GM23338 (cell line): Measurements from ENCODE around the gene PLEKHA8. TPM values are rescaled to one million over a fixed set of nuclear protein-coding genes. Genes with fewer than 3 reads are reported as not detected.

Experiments
- ATAC-seq: fragments of 200-7000 bp; cut with Tn5 transposase; 3 replicates; pipeline ENCODE4 v1.9.1; 2020
- DNase-seq: peaks from one replicate; pipeline ENCODE4 v3.0.0-alpha.2; 2015; ENCODE audit warnings: low spot score
- H2AFZ ChIP-seq: fragments of 200-600 bp; sonication (generic); 2 replicates; pipeline ENCODE4 v1.8.0; 2016; ENCODE audit warnings: antibody characterized with exemption, mild to moderate bottlenecking, moderate library complexity
- H3F3A ChIP-seq: fragments of 200-600 bp; sonication (generic); replicated peaks from 2 replicates; pipeline ENCODE4 v1.8.0; 2017; ENCODE audit warnings: antibody characterized with exemption, mixed run types, low read depth
- H3K27ac ChIP-seq: fragments of 200-600 bp; sonication (generic); 2 replicates; pipeline ENCODE4 v1.6.1; 2016; ENCODE audit warnings: low read depth
- H3K27me3 ChIP-seq: fragments of 200-600 bp; sonication (generic); 2 replicates; pipeline ENCODE4 v1.8.0; 2016; ENCODE audit warnings: mild to moderate bottlenecking, mixed run types, moderate library complexity; ENCODE audit not compliant: insufficient read depth
- H3K36me3 ChIP-seq: fragments of 200-600 bp; sonication (generic); 2 replicates; pipeline ENCODE4 v1.8.0; 2016; ENCODE audit warnings: mild to moderate bottlenecking; ENCODE audit not compliant: insufficient read depth
- H3K4me1 ChIP-seq: fragments of 200-600 bp; sonication (generic); 2 replicates; pipeline ENCODE4 v1.8.0; 2016; ENCODE audit warnings: mild to moderate bottlenecking, moderate library complexity; ENCODE audit not compliant: insufficient read depth
- H3K4me2 ChIP-seq: fragments of 200-600 bp; sonication (generic); 2 replicates; pipeline ENCODE4 v1.7.1; 2017; ENCODE audit warnings: mixed run types
- H3K4me3 ChIP-seq: fragments of 200-600 bp; sonication (generic); 2 replicates; pipeline ENCODE4 v1.6.1; 2016; ENCODE audit warnings: mixed run types
- H3K79me2 ChIP-seq: fragments of 200-600 bp; sonication (generic); replicated peaks from 2 replicates; pipeline ENCODE4 v1.8.0; 2017; ENCODE audit warnings: mild to moderate bottlenecking; ENCODE audit not compliant: insufficient read depth
- H3K9me2 ChIP-seq: fragments of 200-600 bp; sonication (generic); 2 replicates; pipeline ENCODE4 v1.8.0; 2017; ENCODE audit not compliant: insufficient read depth
- H4K20me1 ChIP-seq: fragments of 200-600 bp; sonication (generic); replicated peaks from 2 replicates; pipeline ENCODE4 v1.8.0; 2017; ENCODE audit warnings: mild to moderate bottlenecking; ENCODE audit not compliant: insufficient read depth
- H3K27ac Mint-ChIP-seq: 2 replicates; pipeline ENCODE4 v1.8.0; 2020; ENCODE audit warnings: inconsistent platforms, mild to moderate bottlenecking, moderate library complexity, mixed read lengths
- H3K27me3 Mint-ChIP-seq: 3 replicates; pipeline ENCODE4 v1.8.0; 2022; ENCODE audit warnings: low read depth, mild to moderate bottlenecking, moderate library complexity, mixed read lengths, inconsistent platforms; ENCODE audit not compliant: insufficient read depth, poor library complexity
- H3K36me3 Mint-ChIP-seq: 3 replicates; pipeline ENCODE4 v1.8.0; 2021; ENCODE audit warnings: low read depth, mild to moderate bottlenecking, inconsistent platforms, moderate library complexity, mixed read lengths
- H3K4me1 Mint-ChIP-seq: 3 replicates; pipeline ENCODE4 v1.8.0; 2020; ENCODE audit warnings: mild to moderate bottlenecking, inconsistent platforms, mixed read lengths
- H3K4me3 Mint-ChIP-seq: 3 replicates; pipeline ENCODE4 v1.8.0; 2021; ENCODE audit warnings: moderate library complexity, mild to moderate bottlenecking, inconsistent platforms, mixed read lengths
- H3K9me3 Mint-ChIP-seq: 3 replicates; pipeline ENCODE4 v1.8.0; 2020; ENCODE audit warnings: moderate library complexity, mild to moderate bottlenecking, inconsistent platforms, mixed read lengths
- CREB1 ChIP-seq: fragments of 250-450 bp; sonication (Bioruptor Pico); IDR thresholded peaks from 2 replicates; pipeline ENCODE4 v1.5.0; 2020; ENCODE audit warnings: low read depth, mild to moderate bottlenecking, moderate library complexity
- CTCF ChIP-seq, 2 experiments: fragments of 200-600 bp in 1 of 2; sonication (generic) in 1 of 2; conservative IDR thresholded peaks; 2 replicates each; pipeline versions ENCODE4 v1.5.1 to v1.6.1; 2016 to 2017; ENCODE audit warnings: antibody characterized with exemption in 2 of 2, low read depth in 2 of 2, mild to moderate bottlenecking in 2 of 2, moderate library complexity in 1 of 2
- EZH2 ChIP-seq: fragments of 200-600 bp; sonication (generic); IDR thresholded peaks from one replicate; pipeline ENCODE4 v1.8.0; 2017; ENCODE audit warnings: antibody characterized with exemption, mild to moderate bottlenecking, low read depth; ENCODE audit not compliant: unreplicated experiment
- EZH2phosphoT487 ChIP-seq: fragments of 200-600 bp; sonication (generic); IDR thresholded peaks from one replicate; pipeline ENCODE4 v1.8.1; 2018; ENCODE audit warnings: antibody characterized with exemption; ENCODE audit not compliant: unreplicated experiment
- JUNB ChIP-seq: IDR thresholded peaks from one replicate; pipeline ENCODE4 v1.6.1; 2016; ENCODE audit warnings: antibody characterized with exemption; ENCODE audit not compliant: unreplicated experiment
- NANOG ChIP-seq: IDR thresholded peaks from 2 replicates; pipeline ENCODE4 v1.6.1; 2016; ENCODE audit warnings: antibody characterized with exemption, borderline replicate concordance
- POLR2AphosphoS5 ChIP-seq: IDR thresholded peaks from 2 replicates; pipeline ENCODE4 v1.6.1; 2016; ENCODE audit warnings: antibody characterized with exemption, low read depth
- STAT1 ChIP-seq: IDR thresholded peaks from one replicate; pipeline ENCODE4 v1.6.1; 2016; ENCODE audit warnings: antibody characterized with exemption; ENCODE audit not compliant: unreplicated experiment
- ZNF114 ChIP-seq: fragments of 250-450 bp; sonication (Bioruptor Pico); IDR thresholded peaks from 2 replicates; pipeline ENCODE4 v1.5.0; 2020; ENCODE audit warnings: mild to moderate bottlenecking, moderate library complexity
- ZNF331 ChIP-seq: fragments of 250-450 bp; sonication (Bioruptor Pico); IDR thresholded peaks from 2 replicates; pipeline ENCODE4 v1.5.0; 2020; ENCODE audit warnings: low read depth, mild to moderate bottlenecking, moderate library complexity
- ZNF462 ChIP-seq: fragments of 250-450 bp; sonication (Bioruptor Pico); IDR thresholded peaks from 2 replicates; pipeline ENCODE4 v1.5.0; 2020; ENCODE audit warnings: mild to moderate bottlenecking, moderate library complexity
- polyA plus RNA-seq: library from polyadenylated mRNA; unstranded; fragments of >200 nt; fragmentation: Nextera tagmentation; extraction: Ambion mirVana; gene quantifications from 2 replicates; pipeline ENCODE4 v1.2.1, GENCODE V29; 2016
- total RNA-seq: library from RNA; depleted of rRNA; stranded (reverse); fragments of >200 nt; shearing (Covaris generic); gene quantifications from 2 replicates; pipeline ENCODE4 v1.2.3, GENCODE V29; 2014
- TF ChIP-seq, protein P1 (sequence below): IDR thresholded peaks from one replicate; pipeline ENCODE4 v1.6.1; 2018; ENCODE audit warnings: antibody characterized with exemption; ENCODE audit not compliant: unreplicated experiment
- TF ChIP-seq, protein P2 (sequence below): IDR thresholded peaks from 2 replicates; pipeline ENCODE4 v1.6.1; 2016; ENCODE audit warnings: antibody characterized with exemption

Gene PLEKHA8
- total and polyA plus RNA-seq, 2 experiments from 2014 or later: 11.6 to 44.9 TPM

DNA sequence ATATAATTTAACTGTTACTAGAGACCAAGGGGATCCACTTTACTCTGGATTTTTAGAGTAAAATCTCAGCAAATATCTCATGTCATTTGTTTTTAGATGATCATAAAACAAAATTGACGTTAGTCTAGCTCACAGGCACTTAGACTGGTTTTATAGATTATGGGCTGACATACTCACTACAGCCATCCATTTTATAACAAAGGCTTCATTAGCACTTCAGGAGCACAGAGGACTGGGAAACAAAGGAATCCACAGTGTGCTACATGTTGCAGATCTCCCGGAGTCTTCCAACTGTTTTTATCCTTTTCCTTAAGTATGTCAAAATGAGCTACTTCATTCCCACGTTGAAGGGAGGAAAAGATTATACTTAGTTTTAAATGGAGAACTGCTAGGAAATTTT, 22.7 kb upstream of the PLEKHA8 start:
- no peak overlapping the region for H3K4me3 Mint-ChIP-seq

More for the DNA sequence above, 22.7 kb upstream of the PLEKHA8 start:
- no peaks in the 10 kb centered on the region for H3K27me3 Mint-ChIP-seq
- ATAC-seq (peak; percentile 69), DNase-seq (no peak)
- H3K27ac Mint-ChIP-seq: no peak overlapping the region
- Histone ChIP-seq H3F3A (no peaks in the 10 kb centered on the region), H3K4me2 (no peak overlapping the region), H2AFZ (no peak overlapping the region), H4K20me1 (no peaks in the 10 kb centered on the region), H3K4me3 (no peak overlapping the region), H3K4me1 (peaks cover 10% of the 10 kb centered on the region), H3K79me2 (no peaks in the 10 kb centered on the region), H3K36me3 (no peaks in the 10 kb centered on the region), H3K9me2 (no peaks in the 10 kb centered on the region), H3K27me3 (no peaks in the 10 kb centered on the region), H3K27ac (no peak overlapping the region)
- TF ChIP-seq CREB1 (CRISPR knock-in tag): no peak
- no peak for TF ChIP-seq ZNF114 (CRISPR knock-in tag)
- no peak for TF ChIP-seq EZH2phosphoT487
- no peak for TF ChIP-seq CTCF (conservative IDR thresholded peaks at IDR 0.05; ENCODE audit: low read depth in 2 of 2)
- TF ChIP-seq, protein P1, sequence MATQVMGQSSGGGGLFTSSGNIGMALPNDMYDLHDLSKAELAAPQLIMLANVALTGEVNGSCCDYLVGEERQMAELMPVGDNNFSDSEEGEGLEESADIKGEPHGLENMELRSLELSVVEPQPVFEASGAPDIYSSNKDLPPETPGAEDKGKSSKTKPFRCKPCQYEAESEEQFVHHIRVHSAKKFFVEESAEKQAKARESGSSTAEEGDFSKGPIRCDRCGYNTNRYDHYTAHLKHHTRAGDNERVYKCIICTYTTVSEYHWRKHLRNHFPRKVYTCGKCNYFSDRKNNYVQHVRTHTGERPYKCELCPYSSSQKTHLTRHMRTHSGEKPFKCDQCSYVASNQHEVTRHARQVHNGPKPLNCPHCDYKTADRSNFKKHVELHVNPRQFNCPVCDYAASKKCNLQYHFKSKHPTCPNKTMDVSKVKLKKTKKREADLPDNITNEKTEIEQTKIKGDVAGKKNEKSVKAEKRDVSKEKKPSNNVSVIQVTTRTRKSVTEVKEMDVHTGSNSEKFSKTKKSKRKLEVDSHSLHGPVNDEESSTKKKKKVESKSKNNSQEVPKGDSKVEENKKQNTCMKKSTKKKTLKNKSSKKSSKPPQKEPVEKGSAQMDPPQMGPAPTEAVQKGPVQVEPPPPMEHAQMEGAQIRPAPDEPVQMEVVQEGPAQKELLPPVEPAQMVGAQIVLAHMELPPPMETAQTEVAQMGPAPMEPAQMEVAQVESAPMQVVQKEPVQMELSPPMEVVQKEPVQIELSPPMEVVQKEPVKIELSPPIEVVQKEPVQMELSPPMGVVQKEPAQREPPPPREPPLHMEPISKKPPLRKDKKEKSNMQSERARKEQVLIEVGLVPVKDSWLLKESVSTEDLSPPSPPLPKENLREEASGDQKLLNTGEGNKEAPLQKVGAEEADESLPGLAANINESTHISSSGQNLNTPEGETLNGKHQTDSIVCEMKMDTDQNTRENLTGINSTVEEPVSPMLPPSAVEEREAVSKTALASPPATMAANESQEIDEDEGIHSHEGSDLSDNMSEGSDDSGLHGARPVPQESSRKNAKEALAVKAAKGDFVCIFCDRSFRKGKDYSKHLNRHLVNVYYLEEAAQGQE: no peak
- TF ChIP-seq STAT1: no peak
- no peak for TF ChIP-seq ZNF462 (CRISPR knock-in tag)
- no peak for TF ChIP-seq ZNF331 (CRISPR knock-in tag)
- no peak for TF ChIP-seq NANOG
- TF ChIP-seq JUNB: no peak
- no peak for TF ChIP-seq EZH2
- no peak for TF ChIP-seq POLR2AphosphoS5
- TF ChIP-seq, protein P2, sequence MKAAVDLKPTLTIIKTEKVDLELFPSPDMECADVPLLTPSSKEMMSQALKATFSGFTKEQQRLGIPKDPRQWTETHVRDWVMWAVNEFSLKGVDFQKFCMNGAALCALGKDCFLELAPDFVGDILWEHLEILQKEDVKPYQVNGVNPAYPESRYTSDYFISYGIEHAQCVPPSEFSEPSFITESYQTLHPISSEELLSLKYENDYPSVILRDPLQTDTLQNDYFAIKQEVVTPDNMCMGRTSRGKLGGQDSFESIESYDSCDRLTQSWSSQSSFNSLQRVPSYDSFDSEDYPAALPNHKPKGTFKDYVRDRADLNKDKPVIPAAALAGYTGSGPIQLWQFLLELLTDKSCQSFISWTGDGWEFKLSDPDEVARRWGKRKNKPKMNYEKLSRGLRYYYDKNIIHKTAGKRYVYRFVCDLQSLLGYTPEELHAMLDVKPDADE: no peak
- peaks cover 15% of the 10 kb centered on the region for H3K4me1 Mint-ChIP-seq
- no peaks in the 10 kb centered on the region for H3K9me3 Mint-ChIP-seq
- no peaks in the 10 kb centered on the region for H3K36me3 Mint-ChIP-seq
